SK-N-SH treated with all-trans-retinoic acid at 6 μM for 48 hours (cell line): ENCODE measurements around the gene CDX1.

ENCODE experiments used
- ESRRG ChIP-seq: fragments of 250-450 bp; sonication (Bioruptor Pico); IDR thresholded peaks from 2 replicates; pipeline ENCODE4 v1.6.1; 2021; ENCODE audit warnings: mild to moderate bottlenecking
- ISL1 ChIP-seq: fragments of 250-450 bp; sonication (Bioruptor Pico); IDR thresholded peaks from 2 replicates; pipeline ENCODE4 v2.1.2; 2022; ENCODE audit warnings: mild to moderate bottlenecking, moderate library complexity

- TF ChIP-seq ISL1 (CRISPR knock-in tag) (no peak), ESRRG (CRISPR knock-in tag) (no peak)
Measured at GRCh38 chr5:150183436-150183835, 16.9 kb downstream of the CDX1 start.
